ENCODE results near the gene DUSP23. TPM values are rescaled to one million over a fixed set of nuclear protein-coding genes. Genes with fewer than 3 reads are reported as not detected.

Gene DUSP23
- total RNA-seq, 2 experiments from 2014 or later, result 1.2 to 2.0 TPM

GRCh38 chr1:159790237-159790917, 9.6 kb downstream of the DUSP23 start:
- no TSS peak for BruUV-seq (replicated peaks)
- POLR2A ChIA-PET, result no interaction called here
- intact Hi-C loops (cut with micrococcal nuclease; ENCODE audit: unreplicated experiment), result no loop called here

GRCh38 chr1:159791031-159791430, 10.3 kb downstream of the DUSP23 start:
- Histone ChIP-seq H3K4me1 (ENCODE audit: insufficient read depth, low read length, poor library complexity, severe bottlenecking) (no peaks in the 10 kb centered on the region), H4K20me1 (ENCODE audit: insufficient read depth, low read length) (no peaks in the 10 kb centered on the region), H3K9me2 (ENCODE audit: insufficient read depth, low read length) (no peaks in the 10 kb centered on the region), H2AFZ (ENCODE audit: low read length) (no peak overlapping the region), H3K79me2 (ENCODE audit: insufficient read depth, low read depth, low read length) (no peaks in the 10 kb centered on the region), H3K9me3 (ENCODE audit: low read length) (no peaks in the 10 kb centered on the region), H3K27ac (ENCODE audit: low read depth, low read length, poor library complexity, severe bottlenecking) (no peak overlapping the region), H3K4me3 (ENCODE audit: low read depth, low read length, poor library complexity, severe bottlenecking) (no peak overlapping the region), H3K4me2 (ENCODE audit: low read length) (no peak overlapping the region), H3K36me3 (ENCODE audit: insufficient read depth, low read length) (no peaks in the 10 kb centered on the region)
- no peak for DNase-seq (ENCODE audit: low spot score)
- no peak for TF ChIP-seq CTCF (conservative IDR thresholded peaks at IDR 0.05; ENCODE audit: low read length)
- TF ChIP-seq EZH2phosphoT487 (IDR thresholded peaks at IDR 0.05; ENCODE audit: borderline replicate concordance, low read depth, low read length), result no peak
- ChIA-PET CTCF (ENCODE audit: unreplicated experiment) (no interaction called here), POLR2A (no interaction called here)
- intact Hi-C loops (cut with micrococcal nuclease; ENCODE audit: unreplicated experiment), result no loop called here
- no TSS peak for BruUV-seq (replicated peaks)

More at GRCh38 chr1:159790237-159790917, 9.6 kb downstream of the DUSP23 start:
- Histone ChIP-seq H3K4me1 (ENCODE audit: insufficient read depth, low read length, poor library complexity, severe bottlenecking) (no peaks in the 10 kb centered on the region), H3K4me3 (ENCODE audit: low read depth, low read length, poor library complexity, severe bottlenecking) (no peak overlapping the region), H3K4me2 (ENCODE audit: low read length) (no peak overlapping the region), H4K20me1 (ENCODE audit: insufficient read depth, low read length) (no peaks in the 10 kb centered on the region), H2AFZ (ENCODE audit: low read length) (no peak overlapping the region), H3K27ac (ENCODE audit: low read depth, low read length, poor library complexity, severe bottlenecking) (no peak overlapping the region), H3K9me2 (ENCODE audit: insufficient read depth, low read length) (no peaks in the 10 kb centered on the region), H3K36me3 (ENCODE audit: insufficient read depth, low read length) (no peaks in the 10 kb centered on the region), H3K9me3 (ENCODE audit: low read length) (no peaks in the 10 kb centered on the region), H3K79me2 (ENCODE audit: insufficient read depth, low read depth, low read length) (no peaks in the 10 kb centered on the region)
- TF ChIP-seq EZH2phosphoT487 (IDR thresholded peaks at IDR 0.05; ENCODE audit: borderline replicate concordance, low read depth, low read length), result no peak
- peak; percentile 81 for TF ChIP-seq CTCF (conservative IDR thresholded peaks at IDR 0.05; ENCODE audit: low read length)
- CTCF ChIA-PET (ENCODE audit: unreplicated experiment), result no interaction called here
- DNase-seq (ENCODE audit: low spot score), result peak; percentile 21

- Histone ChIP-seq H4K20me1 (ENCODE audit: insufficient read depth, low read length) (no peaks in the 10 kb centered on the region), H3K79me2 (ENCODE audit: insufficient read depth, low read depth, low read length) (no peaks in the 10 kb centered on the region), H3K36me3 (ENCODE audit: insufficient read depth, low read length) (no peaks in the 10 kb centered on the region), H2AFZ (ENCODE audit: low read length) (no peak overlapping the region), H3K9me2 (ENCODE audit: insufficient read depth, low read length) (no peaks in the 10 kb centered on the region), H3K9me3 (ENCODE audit: low read length) (no peaks in the 10 kb centered on the region), H3K4me2 (ENCODE audit: low read length) (no peak overlapping the region), H3K4me3 (ENCODE audit: low read depth, low read length, poor library complexity, severe bottlenecking) (no peak overlapping the region), H3K4me1 (ENCODE audit: insufficient read depth, low read length, poor library complexity, severe bottlenecking) (no peaks in the 10 kb centered on the region), H3K27ac (ENCODE audit: low read depth, low read length, poor library complexity, severe bottlenecking) (no peak overlapping the region)
- intact Hi-C loops (cut with micrococcal nuclease; ENCODE audit: unreplicated experiment), result no loop called here
- no TSS peak for BruUV-seq (replicated peaks)
- TF ChIP-seq CTCF (conservative IDR thresholded peaks at IDR 0.05; ENCODE audit: low read length) (no peak), EZH2phosphoT487 (IDR thresholded peaks at IDR 0.05; ENCODE audit: borderline replicate concordance, low read depth, low read length) (no peak)
- ChIA-PET CTCF (ENCODE audit: unreplicated experiment) (no interaction called here), POLR2A (no interaction called here)
- DNase-seq (ENCODE audit: low spot score), result no peak
These were observed 10.7 kb downstream of the DUSP23 start for GRCh38 chr1:159791461-159791860.
